UCSD-AML1 (cell line): ENCODE results near the gene ZFHX3.

ENCODE experiments used
- DNase-seq: peaks from one replicate; lab custom pipeline; 2025; ENCODE audit not compliant: unreplicated experiment; lab: John Stamatoyannopoulos, UW

Gene ZFHX3

GRCh38 chr16:72957303-72958277 is 90.3 kb downstream of the ZFHX3 start:
- DNase-seq, result no peak

- DNase-seq, result no peak
Observed at GRCh38 chr16:72956124-72957064, 91.5 kb downstream of the ZFHX3 start.

GRCh38 chr16:72952811-72953271 is 95.1 kb downstream of the ZFHX3 start:
- no peak for DNase-seq

GRCh38 chr16:72952404-72952803 is 95.5 kb downstream of the ZFHX3 start:
- DNase-seq, result no peak

- no peak for DNase-seq
Observed at GRCh38 chr16:72951916-72952315, 96.0 kb downstream of the ZFHX3 start.

GRCh38 chr16:72950669-72951068 is 97.3 kb downstream of the ZFHX3 start:
- no peak for DNase-seq

GRCh38 chr16:72948238-72948829 is 99.6 kb downstream of the ZFHX3 start:
- no peak for DNase-seq

GRCh38 chr16:72947379-72948237 is 100.3 kb downstream of the ZFHX3 start:
- DNase-seq, result no peak

- no peak for DNase-seq
Observed at GRCh38 chr16:72946474-72947194, 101.3 kb downstream of the ZFHX3 start.

- DNase-seq, result no peak
Observed at GRCh38 chr16:72946063-72946462, 101.9 kb downstream of the ZFHX3 start.

- no peak for DNase-seq
Observed at GRCh38 chr16:72945611-72946010, 102.3 kb downstream of the ZFHX3 start.

GRCh38 chr16:72944757-72945485 is 103.0 kb downstream of the ZFHX3 start:
- DNase-seq, result no peak

GRCh38 chr16:72942021-72942420 is 105.9 kb downstream of the ZFHX3 start:
- DNase-seq, result no peak

- no peak for DNase-seq
Observed at GRCh38 chr16:72940886-72941285, 107.0 kb downstream of the ZFHX3 start.

- DNase-seq, result no peak
Observed at GRCh38 chr16:72939247-72939646, 108.7 kb downstream of the ZFHX3 start.

- DNase-seq, result peak; percentile 32
Observed at GRCh38 chr16:72938795-72939164, 109.1 kb downstream of the ZFHX3 start.

- DNase-seq, result no peak
Observed at GRCh38 chr16:72937916-72938794, 109.8 kb downstream of the ZFHX3 start.

GRCh38 chr16:72937360-72937759 is 110.6 kb downstream of the ZFHX3 start:
- no peak for DNase-seq
